Measurements from ENCODE around the gene LARP4. TPM values are rescaled to one million over a fixed set of nuclear protein-coding genes. Genes with fewer than 3 reads are reported as not detected.

Gene LARP4
- total and polyA plus RNA-seq, 2 experiments from 2014 or later, result 59.1 to 88.8 TPM

GRCh38 chr12:50514526-50515276, 114.0 kb downstream of the LARP4 start:
- Mint-ChIP-seq H3K36me3 (ENCODE audit: low read depth) (peaks cover 3% of the 10 kb centered on the region; the same call in 1 of the 3 replicates), H3K4me1 (peaks cover 2% of the 10 kb centered on the region; the same call in 2 of the 3 replicates), H3K4me3 (no peak overlapping the region), H3K9me3 (no peaks in the 10 kb centered on the region), H3K27ac (peak overlapping the region; percentile 8; the same call in 1 of the 2 replicates), H3K27me3 (ENCODE audit: insufficient read depth, low read depth, poor library complexity) (peaks cover 2% of the 10 kb centered on the region)
- peaks cover 29% of the 10 kb centered on the region for H4K20me1 ChIP-seq (replicated peaks; ENCODE audit: insufficient read depth)
- DNase-seq (ENCODE audit: low spot score) (no peak), ATAC-seq (no peak)
- H3K36me3 ChIP-seq (ENCODE audit: insufficient read depth), result no peaks in the 10 kb centered on the region
- no peaks in the 10 kb centered on the region for H3K27me3 ChIP-seq (ENCODE audit: insufficient read depth)
- H3K79me2 ChIP-seq (replicated peaks; ENCODE audit: insufficient read depth), result peaks cover 100% of the 10 kb centered on the region
- no peak overlapping the region for H3K27ac ChIP-seq (ENCODE audit: low read depth)
- H3F3A ChIP-seq (replicated peaks; ENCODE audit: low read depth), result no peaks in the 10 kb centered on the region
- H3K9me2 ChIP-seq (ENCODE audit: insufficient read depth), result peaks cover 5% of the 10 kb centered on the region; the same call in 1 of the 2 replicates
- H2AFZ ChIP-seq, result no peak overlapping the region
- H3K4me1 ChIP-seq (ENCODE audit: insufficient read depth), result peaks cover 7% of the 10 kb centered on the region; the same call in 1 of the 2 replicates
- H3K4me2 ChIP-seq, result no peak overlapping the region
- TF ChIP-seq NANOG (IDR thresholded peaks at IDR 0.05; ENCODE audit: borderline replicate concordance) (no peak), JUNB (IDR thresholded peaks at IDR 0.05; ENCODE audit: unreplicated experiment) (no peak), STAT1 (IDR thresholded peaks at IDR 0.05; ENCODE audit: unreplicated experiment) (no peak), POLR2AphosphoS5 (IDR thresholded peaks at IDR 0.05; ENCODE audit: low read depth) (no peak), ZNF114 (CRISPR knock-in tag; IDR thresholded peaks at IDR 0.05) (no peak), EZH2phosphoT487 (IDR thresholded peaks at IDR 0.05; ENCODE audit: unreplicated experiment) (no peak), ETS1 (IDR thresholded peaks at IDR 0.05) (no peak), ZNF462 (CRISPR knock-in tag; IDR thresholded peaks at IDR 0.05) (no peak), CTCF (conservative IDR thresholded peaks at IDR 0.05; ENCODE audit: low read depth in 2 of 2) (no peak), ZNF331 (CRISPR knock-in tag; IDR thresholded peaks at IDR 0.05; ENCODE audit: low read depth) (no peak), REST (IDR thresholded peaks at IDR 0.05; ENCODE audit: unreplicated experiment) (no peak)
- H3K4me3 ChIP-seq, result no peak overlapping the region
